Measurements from ENCODE around the gene RGS1.

DNA sequence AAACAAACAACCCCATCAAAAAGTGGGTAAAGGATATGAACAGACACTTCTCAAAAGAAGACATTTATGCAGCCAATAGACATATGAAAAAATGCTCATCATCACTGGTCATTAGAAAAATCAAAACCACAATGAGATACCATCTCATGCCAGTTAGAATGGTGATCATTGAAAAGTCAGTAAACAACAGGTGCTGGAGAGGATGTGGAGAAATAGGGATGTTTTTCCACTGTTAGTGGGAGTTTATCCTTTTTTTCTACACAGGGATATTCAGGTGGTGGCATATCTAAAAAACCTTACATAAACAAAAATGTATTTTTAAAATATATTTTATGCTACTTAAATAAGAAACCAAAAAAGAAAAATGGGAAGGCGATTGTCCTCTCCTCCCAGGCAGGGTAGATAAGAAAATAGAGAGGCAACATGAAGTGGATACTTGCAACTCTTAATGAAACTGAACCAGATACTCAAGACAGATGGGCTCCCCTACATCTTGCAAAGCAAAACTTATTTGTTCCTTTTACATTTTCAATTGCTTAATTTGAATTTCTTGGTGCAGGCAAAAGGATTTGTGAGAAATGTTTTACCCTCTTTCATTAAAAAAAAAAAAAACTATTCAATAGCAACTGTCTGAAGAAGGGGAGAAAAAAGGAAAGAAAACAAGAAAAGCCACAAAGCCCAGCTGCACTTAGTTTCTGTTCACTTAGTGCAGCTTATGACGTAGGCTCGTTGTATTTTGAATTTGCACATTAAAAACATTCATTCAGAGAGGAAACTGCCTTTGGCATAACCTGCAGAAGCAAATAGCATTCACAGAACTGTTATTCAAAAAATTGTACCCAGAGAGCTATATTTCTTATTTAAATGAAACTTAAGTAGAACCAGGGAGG is 36.9 kb upstream of the RGS1 start:
- TF ChIP-seq CTCF (IDR thresholded peaks at IDR 0.05), result no peak
- no peak for TF ChIP-seq POLR2AphosphoS5 (IDR thresholded peaks at IDR 0.05)
- TF ChIP-seq EP300 (IDR thresholded peaks at IDR 0.05), result no peak
